Activated CD4-positive, alpha-beta T cell treated with anti-CD3 and anti-CD28 coated beads for 1 hour (primary cell): ENCODE results near the gene ARFGAP3.

Experiments
- DNase-seq: peaks from one replicate; pipeline ENCODE4 v3.0.0-alpha.2; 2020

Gene ARFGAP3

GRCh38 chr22:42883970-42884369, 26.9 kb upstream of the ARFGAP3 start:
- DNase-seq: no peak

GRCh38 chr22:42883121-42883520, 26.0 kb upstream of the ARFGAP3 start:
- DNase-seq: no peak

- no peak for DNase-seq
Measured at GRCh38 chr22:42881982-42882656, 25.0 kb upstream of the ARFGAP3 start.

DNA sequence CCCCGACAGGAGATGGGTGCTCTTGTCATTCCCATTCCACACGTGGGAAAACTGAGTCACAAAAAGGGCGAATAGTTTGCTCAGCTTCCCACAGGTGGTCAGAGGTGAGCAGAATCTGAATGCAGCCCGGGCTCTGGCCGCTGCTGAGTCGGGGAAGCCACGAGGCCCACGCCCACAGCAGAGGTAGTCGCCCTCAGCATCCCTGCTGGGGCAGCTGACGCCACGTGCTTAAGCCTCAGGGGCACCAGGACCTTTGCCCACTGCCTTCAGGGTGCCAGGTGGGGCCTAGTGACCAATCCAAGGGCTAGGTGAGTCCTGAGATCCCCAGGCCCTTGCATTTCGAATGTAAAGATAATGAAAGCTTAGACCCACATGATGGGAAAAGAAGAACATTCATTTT, 24.2 kb upstream of the ARFGAP3 start:
- no peak for DNase-seq

GRCh38 chr22:42880815-42881214, 23.7 kb upstream of the ARFGAP3 start:
- DNase-seq: no peak

DNA sequence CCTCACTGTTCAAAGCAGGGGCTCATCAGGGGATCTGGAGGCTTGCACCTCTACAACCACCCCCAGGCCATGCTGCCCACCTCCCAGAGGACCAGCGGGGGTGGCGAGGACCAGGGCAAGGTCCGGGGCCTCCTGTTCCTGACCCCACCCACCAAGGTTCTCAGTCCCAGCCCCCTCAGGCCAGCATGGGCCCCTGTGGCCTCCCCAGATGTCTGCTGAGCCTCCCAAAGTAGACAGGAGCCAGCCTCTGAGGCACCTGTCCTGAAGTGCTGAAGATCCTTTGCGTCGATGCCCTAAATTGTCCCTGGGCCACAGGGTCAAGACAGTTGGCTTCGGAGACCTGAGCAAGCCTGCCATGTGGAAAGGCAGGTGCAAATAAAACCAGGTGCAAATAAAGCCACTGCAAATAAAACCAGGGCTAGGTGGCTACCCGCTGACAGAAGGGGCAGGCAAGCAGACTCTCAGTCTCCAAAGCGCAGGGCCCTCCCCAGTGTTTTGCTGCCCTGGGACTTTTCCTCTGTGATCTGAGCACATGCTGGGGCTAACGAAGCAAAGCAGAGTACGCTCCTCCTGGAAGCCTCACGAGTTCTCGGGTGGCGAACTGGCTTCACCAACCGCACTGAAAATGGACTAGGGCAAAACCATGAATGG, 22.4 kb upstream of the ARFGAP3 start:
- DNase-seq: no peak

DNA sequence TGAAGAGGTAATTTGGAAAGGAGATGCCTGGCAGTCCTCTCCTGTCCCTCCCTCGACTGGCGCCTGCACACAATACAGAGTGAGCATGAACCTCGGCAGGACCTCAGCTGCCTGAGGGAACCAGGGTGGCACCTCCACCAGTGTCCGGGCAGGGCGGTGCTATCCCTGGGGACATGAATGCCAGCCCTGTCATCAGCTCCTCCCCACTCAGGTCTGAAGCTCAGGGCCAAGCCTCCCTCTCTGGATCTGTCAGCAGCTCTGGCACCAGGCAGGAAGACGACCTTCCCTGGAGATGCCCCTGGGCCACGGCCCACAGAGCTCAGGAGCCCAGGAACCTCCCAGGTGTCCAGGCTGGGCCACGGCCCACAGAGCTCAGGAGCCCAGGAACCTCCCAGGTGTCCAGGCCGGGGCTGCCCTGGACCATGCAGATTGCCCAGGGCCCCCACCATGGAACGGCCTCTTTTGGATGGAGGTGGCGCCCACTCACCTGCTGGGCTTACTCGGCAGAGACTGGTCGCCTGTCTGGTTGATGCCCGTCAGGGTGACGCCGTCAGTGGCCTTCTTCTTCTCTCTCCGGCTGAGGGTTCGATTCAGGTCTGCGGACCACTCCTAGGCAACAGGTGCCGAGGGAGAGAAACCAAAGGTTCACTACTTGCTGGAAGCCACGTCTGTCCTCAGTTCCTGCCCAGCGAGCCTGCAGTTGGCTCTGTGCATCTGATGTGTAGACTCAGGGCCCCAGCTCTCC, 21.7 kb upstream of the ARFGAP3 start:
- DNase-seq: no peak

DNA sequence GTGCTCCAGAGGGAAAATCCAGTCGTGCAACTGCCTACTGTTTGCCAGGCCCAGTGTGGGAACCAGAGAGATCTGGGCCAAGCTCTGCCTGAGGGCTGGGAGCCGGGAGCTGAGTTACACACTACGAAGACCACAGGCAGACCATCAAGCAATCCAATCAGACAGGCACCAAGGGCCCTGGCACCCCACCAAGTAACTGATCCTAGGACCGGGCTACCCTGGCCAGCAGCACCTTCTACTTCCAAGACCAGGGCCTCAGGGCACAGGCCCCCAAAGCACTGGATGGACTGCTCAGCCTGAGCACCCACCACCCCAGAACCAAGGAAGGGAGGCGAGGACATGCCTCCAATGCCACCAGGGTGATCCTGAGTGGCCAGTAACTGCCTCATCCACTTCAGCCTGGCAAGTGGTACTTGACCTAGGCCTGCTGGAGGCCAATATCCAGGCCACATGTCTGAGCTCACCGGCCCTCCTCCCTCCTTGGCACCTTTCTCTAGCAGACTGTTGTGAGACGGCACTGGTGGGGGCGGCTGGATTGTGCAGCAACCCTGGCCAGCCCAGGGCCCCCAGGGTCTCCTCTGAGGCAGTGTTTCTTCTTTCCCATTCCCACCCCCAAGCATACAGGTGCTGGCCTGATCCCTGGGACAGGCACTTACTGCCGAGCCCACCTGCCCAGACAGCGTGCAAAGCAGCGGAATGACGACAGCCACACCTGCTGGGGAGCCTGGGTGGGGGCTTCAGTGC, 20.7 kb upstream of the ARFGAP3 start:
- no peak for DNase-seq

DNA sequence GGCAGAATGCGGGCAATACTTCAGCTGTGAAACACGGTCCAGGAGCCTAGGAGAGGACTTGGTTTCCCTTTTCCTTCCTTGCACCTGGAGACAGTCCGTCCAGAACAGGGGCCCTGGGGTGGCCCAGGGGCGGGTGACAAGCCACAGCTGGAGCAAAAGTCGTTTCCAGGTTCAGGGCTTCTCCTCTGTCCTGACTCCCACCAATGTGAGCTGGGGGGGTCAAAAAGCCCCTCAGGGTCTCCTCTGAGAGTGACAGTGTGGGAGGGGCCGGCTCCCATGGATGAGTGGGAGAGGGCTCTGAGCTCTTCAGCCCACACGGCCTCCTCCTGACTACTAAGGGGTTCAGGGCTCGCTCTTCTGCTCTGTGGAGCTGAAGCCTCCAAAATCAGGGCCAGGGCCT, 20.1 kb upstream of the ARFGAP3 start:
- DNase-seq: no peak

DNA sequence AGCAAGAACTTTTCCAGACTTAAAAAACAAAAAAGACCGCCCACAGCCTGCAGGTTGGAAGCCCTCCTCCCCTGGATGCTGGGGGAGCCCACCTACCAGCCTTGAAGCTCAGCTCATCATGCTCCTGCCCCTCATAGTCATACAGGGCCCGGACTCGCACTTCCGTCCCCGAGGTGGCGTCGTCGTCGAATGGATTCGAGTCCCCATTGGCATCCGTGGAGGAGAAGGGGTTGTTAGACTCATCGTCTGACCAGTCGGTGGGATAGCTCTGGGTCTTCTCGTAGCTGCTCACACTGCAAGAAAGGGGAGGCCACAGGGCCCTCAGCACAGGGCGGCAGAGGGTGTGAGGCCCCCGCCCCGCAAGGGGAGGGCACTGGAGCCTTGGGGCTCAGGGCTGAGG, 19.0 kb upstream of the ARFGAP3 start:
- DNase-seq: no peak

GRCh38 chr22:42874010-42874409, 16.9 kb upstream of the ARFGAP3 start:
- no peak for DNase-seq

DNA sequence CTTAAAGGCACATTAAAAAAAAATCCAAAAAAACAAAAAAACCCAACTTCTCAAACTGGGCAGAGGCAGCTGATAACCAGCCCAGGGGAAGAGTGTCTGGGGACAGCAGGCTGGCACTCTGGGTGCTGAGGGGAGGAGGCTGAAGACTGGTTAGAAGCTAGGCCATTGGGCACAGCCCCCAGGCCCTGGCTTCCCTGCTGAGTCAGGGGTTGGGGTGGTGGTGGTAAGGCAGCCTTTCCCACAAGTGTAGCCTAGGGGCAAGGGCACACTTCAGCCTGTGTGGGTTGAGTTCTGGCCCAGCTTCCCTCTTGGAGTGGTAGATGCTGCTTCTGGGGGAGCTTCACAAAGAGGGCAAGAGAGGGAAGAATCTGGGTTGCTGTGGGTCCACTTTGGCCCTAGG, 16.3 kb upstream of the ARFGAP3 start:
- no peak for DNase-seq

DNA sequence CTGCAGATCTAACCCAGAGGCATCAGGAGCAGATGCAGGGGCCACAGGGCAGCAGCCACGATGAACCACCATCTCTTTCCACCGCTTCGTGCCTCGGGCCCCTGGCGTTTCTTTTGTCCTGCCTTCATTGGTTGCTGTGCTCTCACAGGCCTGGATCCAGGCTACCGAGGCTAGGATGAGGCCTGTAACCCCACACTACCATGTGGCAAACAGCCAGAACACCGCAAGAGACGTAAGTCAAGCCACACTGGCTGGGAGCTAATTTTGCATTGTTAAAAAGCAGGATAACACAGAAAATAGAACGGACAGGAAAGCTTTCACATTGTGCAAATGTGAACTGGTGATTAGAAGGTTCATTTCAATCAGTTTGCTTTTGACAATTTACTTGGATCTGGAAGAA, 15.7 kb upstream of the ARFGAP3 start:
- no peak for DNase-seq

DNA sequence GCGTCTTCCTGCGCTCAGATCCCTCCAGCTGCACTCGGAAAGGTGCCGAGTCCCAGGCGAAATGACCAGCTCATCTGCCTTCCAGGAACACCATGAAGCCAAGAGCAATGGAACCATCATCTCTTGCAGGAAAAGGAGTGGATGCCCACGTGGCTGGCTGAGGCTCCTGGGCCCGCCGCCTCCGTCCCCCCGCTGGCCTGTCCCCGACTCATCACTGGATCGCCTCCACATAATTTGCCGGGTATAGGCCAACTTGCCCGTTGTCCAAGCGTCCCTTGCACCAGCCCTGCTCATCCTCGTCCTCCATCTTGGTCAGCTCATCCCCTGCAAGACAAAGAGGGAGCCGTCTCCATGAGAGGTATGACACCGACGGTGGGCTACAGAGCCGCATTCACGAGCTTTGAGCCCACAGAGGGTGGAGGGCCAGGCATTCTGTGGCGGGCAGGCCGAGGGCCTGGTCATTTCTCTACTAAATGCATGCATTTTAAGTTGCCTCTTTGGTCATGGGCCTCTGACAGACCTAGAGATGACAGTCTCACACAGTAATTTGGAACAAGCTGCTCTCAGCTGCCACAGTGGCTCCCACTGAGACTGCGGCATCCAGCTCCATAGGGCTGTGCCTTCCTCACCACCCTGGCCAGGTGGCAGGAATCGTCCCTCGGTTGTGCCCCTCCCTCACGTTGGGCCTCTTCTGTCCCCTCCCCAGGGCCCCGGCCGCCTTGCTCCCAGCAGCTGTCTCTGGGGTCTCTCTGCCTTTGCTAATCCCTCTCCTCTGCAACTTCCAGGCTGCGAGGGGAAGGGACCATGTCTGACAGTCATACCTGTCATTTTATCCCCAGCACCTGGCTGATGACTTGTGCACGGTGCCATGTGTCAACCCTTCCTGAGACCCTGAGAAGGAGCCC, 14.3 kb upstream of the ARFGAP3 start:
- DNase-seq: no peak

DNA sequence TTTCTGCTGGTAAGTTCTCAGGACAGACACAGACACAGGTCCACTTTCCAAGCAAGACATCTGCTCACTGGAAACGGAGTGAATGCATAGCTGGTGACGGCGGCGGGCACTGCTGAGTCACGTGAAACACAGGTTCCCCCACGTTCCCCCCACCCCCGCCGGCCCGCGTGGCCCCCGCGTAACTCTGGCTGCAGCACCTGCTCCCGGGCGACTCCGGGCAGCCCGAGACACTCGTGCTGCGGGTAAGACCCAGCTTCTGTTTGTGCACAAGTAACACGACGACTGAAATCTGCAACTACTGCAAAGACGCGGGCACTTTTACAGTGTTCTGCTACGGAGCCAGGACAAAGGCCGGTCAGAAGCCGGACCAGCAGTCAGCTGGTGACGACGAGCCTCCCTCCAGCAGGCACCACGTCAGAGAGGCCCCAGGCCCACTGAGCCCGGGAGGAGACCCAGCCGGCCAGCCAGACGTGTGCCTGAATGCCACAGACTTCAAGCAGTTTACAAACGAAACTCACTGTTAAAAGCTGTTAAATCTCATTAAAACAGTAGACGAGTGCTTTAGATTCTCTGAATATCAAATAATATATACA, 12.9 kb upstream of the ARFGAP3 start:
- no peak for DNase-seq

- DNase-seq: no peak
Measured at GRCh38 chr22:42869463-42869862, 12.4 kb upstream of the ARFGAP3 start.

DNA sequence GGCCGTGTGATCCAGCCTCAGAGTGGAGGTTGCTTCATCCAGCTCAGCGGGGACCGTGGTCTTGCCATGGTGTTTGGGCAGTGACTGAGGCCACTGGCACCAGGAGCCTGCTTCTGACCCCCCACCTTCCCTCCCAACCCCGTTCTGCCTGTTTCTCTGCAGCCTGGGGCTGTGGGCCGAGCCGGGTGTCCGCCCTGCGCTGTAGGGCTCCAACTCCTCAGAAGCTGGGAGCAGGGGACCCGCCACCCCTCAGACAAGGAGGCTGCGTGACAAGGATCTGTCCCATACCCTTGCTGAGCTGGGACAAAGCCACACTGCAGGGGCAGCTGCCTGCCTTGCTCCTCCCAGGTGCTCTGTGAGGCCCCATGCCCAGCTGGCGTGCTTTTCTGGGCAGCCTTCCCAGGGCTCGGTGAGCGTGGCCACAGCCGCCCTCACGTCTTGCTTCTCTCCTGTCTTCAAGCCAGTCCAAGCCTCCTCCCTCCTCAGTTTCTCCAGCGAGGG, 11.7 kb upstream of the ARFGAP3 start:
- no peak for DNase-seq

DNA sequence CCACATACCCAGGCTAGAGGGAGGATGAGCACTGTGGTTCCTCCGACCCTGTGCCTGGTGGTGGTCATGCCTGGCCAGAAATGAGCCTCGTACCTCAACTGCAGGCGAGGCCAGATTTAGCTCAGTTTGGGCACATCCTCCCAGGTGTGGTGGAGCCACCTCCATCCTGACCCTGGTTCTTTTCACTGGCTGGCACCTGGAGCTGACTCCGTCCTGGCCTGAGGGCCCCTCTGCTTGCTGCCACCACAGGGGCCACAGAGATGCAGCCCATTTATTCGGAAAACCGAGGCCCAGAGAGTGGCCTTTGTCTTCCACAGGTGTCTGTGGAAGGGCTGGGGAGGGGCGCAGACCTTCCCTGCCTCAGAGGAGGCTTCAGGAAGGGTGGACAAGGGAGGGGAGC, 9.0 kb upstream of the ARFGAP3 start:
- DNase-seq: no peak

GRCh38 chr22:42865536-42865935, 8.5 kb upstream of the ARFGAP3 start:
- no peak for DNase-seq

GRCh38 chr22:42863349-42863961, 6.4 kb upstream of the ARFGAP3 start:
- DNase-seq: no peak

- DNase-seq: no peak
Measured at GRCh38 chr22:42862045-42862734, 5.1 kb upstream of the ARFGAP3 start.
